ENCODE measurements around the gene SLC12A7. TPM values are rescaled to one million over a fixed set of nuclear protein-coding genes. Genes with fewer than 3 reads are reported as not detected.

The SLC12A7 gene
- polyA plus RNA-seq, 1 donor (not counting 4 experiments of a cell fraction or from before 2014, with no cell fraction given): 1.5 TPM

- H3K79me2 ChIP-seq (ENCODE audit: control insufficient read depth, insufficient read depth, low read length): no peaks in the 10 kb centered on the region
- no peaks in the 10 kb centered on the region for H3K9me1 ChIP-seq (ENCODE audit: control insufficient read depth, extremely low read depth, insufficient read depth, low read length)
- TF ChIP-seq EZH2 (IDR thresholded peaks at IDR 0.05; ENCODE audit: low read length): no peak
- TF ChIP-seq, protein P1, sequence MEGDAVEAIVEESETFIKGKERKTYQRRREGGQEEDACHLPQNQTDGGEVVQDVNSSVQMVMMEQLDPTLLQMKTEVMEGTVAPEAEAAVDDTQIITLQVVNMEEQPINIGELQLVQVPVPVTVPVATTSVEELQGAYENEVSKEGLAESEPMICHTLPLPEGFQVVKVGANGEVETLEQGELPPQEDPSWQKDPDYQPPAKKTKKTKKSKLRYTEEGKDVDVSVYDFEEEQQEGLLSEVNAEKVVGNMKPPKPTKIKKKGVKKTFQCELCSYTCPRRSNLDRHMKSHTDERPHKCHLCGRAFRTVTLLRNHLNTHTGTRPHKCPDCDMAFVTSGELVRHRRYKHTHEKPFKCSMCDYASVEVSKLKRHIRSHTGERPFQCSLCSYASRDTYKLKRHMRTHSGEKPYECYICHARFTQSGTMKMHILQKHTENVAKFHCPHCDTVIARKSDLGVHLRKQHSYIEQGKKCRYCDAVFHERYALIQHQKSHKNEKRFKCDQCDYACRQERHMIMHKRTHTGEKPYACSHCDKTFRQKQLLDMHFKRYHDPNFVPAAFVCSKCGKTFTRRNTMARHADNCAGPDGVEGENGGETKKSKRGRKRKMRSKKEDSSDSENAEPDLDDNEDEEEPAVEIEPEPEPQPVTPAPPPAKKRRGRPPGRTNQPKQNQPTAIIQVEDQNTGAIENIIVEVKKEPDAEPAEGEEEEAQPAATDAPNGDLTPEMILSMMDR (optimal IDR thresholded peaks at IDR 0.05 in 1 of 3, IDR thresholded peaks at IDR 0.05 in 1 of 3, conservative IDR thresholded peaks at IDR 0.05 in 1 of 3; ENCODE audit: extremely low read depth in 1 of 3, insufficient read depth in 2 of 3, low read length in 3 of 3): no peak
- H3K36me3 ChIP-seq (ENCODE audit: control insufficient read depth in 2 of 2, extremely low read depth in 1 of 2, insufficient read depth in 2 of 2, low read length in 2 of 2): peaks cover 0 to 5% of the 10 kb centered on the region in 2 experiments
- no peak for DNase-seq (ENCODE audit: low read depth, low spot score)
- H4K20me1 ChIP-seq (ENCODE audit: control insufficient read depth, extremely low read depth, insufficient read depth, low read length): no peaks in the 10 kb centered on the region
- H3K27me3 ChIP-seq (ENCODE audit: control insufficient read depth, extremely low read depth, insufficient read depth, low read length): no peaks in the 10 kb centered on the region
- no peak overlapping the region for H3K9ac ChIP-seq (ENCODE audit: control insufficient read depth, extremely low read depth, insufficient read depth, low read length)
- dilution Hi-C loops (cut with MboI; ENCODE audit: extremely low pct_ligation_motif_present, low sequenced_read_pairs): no loop called here
- no peak overlapping the region for H3K4me3 ChIP-seq (ENCODE audit: control insufficient read depth in 2 of 3, extremely low read depth in 1 of 3, insufficient read depth in 2 of 3, low read depth in 1 of 3, low read length in 3 of 3)
- FAIRE-seq: no peak
- H3K9me3 ChIP-seq (ENCODE audit: control insufficient read depth, low read depth, low read length): no peaks in the 10 kb centered on the region
- no peak overlapping the region for H3K27ac ChIP-seq (ENCODE audit: control insufficient read depth, insufficient read depth, low read length)
- H3K4me1 ChIP-seq (ENCODE audit: control insufficient read depth, extremely low read depth, insufficient read depth, low read length): no peaks in the 10 kb centered on the region
- H3K4me2 ChIP-seq (ENCODE audit: control insufficient read depth, extremely low read depth, insufficient read depth, low read depth, low read length): no peak overlapping the region
- no peak overlapping the region for H2AFZ ChIP-seq (ENCODE audit: control insufficient read depth, low read length)
These were observed 25.0 kb downstream of the SLC12A7 start for GRCh38 chr5:1086871-1087270.

DNA sequence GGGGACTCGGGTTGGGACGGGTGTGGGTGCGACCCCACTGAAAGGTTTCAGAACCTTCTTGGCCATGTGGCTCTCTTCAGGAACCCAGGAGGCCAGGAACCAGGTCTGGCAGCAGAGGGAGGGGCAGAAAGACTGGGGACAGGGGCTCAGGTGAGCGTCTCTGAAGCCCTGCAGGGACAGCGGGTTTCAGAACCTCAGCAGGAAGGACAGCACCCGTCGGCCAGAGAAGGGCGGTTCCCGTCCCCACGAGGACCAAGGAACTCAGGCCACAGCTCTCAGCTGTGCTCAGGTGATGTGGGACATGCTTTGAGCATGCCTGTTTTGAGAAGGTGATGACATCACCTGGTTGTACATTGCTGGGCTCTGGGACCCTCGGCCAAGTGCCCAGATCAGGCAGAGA is 25.7 kb downstream of the SLC12A7 start:
- no peak overlapping the region for H3K4me3 ChIP-seq (ENCODE audit: control insufficient read depth in 2 of 3, extremely low read depth in 1 of 3, insufficient read depth in 2 of 3, low read depth in 1 of 3, low read length in 3 of 3)
- H3K4me1 ChIP-seq (ENCODE audit: control insufficient read depth, extremely low read depth, insufficient read depth, low read length): no peaks in the 10 kb centered on the region
- no peaks in the 10 kb centered on the region for H4K20me1 ChIP-seq (ENCODE audit: control insufficient read depth, extremely low read depth, insufficient read depth, low read length)
- no peak overlapping the region for H2AFZ ChIP-seq (ENCODE audit: control insufficient read depth, low read length)
- H3K27ac ChIP-seq (ENCODE audit: control insufficient read depth, insufficient read depth, low read length): no peak overlapping the region
- H3K4me2 ChIP-seq (ENCODE audit: control insufficient read depth, extremely low read depth, insufficient read depth, low read depth, low read length): no peak overlapping the region
- no peak for TF ChIP-seq EZH2 (IDR thresholded peaks at IDR 0.05; ENCODE audit: low read length)
- TF ChIP-seq, protein P1 (optimal IDR thresholded peaks at IDR 0.05 in 1 of 3, IDR thresholded peaks at IDR 0.05 in 1 of 3, conservative IDR thresholded peaks at IDR 0.05 in 1 of 3; ENCODE audit: extremely low read depth in 1 of 3, insufficient read depth in 2 of 3, low read length in 3 of 3): no peak
- no peak for DNase-seq (ENCODE audit: low read depth, low spot score)
- H3K27me3 ChIP-seq (ENCODE audit: control insufficient read depth, extremely low read depth, insufficient read depth, low read length): no peaks in the 10 kb centered on the region
- dilution Hi-C loops (cut with MboI; ENCODE audit: extremely low pct_ligation_motif_present, low sequenced_read_pairs): no loop called here
- no peaks in the 10 kb centered on the region for H3K79me2 ChIP-seq (ENCODE audit: control insufficient read depth, insufficient read depth, low read length)
- no peak overlapping the region for H3K9ac ChIP-seq (ENCODE audit: control insufficient read depth, extremely low read depth, insufficient read depth, low read length)
- H3K36me3 ChIP-seq (ENCODE audit: control insufficient read depth in 2 of 2, extremely low read depth in 1 of 2, insufficient read depth in 2 of 2, low read length in 2 of 2): peaks cover 0 to 2% of the 10 kb centered on the region in 2 experiments
- no peaks in the 10 kb centered on the region for H3K9me1 ChIP-seq (ENCODE audit: control insufficient read depth, extremely low read depth, insufficient read depth, low read length)
- no peaks in the 10 kb centered on the region for H3K9me3 ChIP-seq (ENCODE audit: control insufficient read depth, low read depth, low read length)
- no peak for FAIRE-seq

All from keratinocyte (primary cell).